ENCODE results near the gene CCNDBP1.
"Not testable (repeated sequence)": the region's sequence is repeated elsewhere in the genome, so short reads cannot be mapped to it uniquely, and the experiment has no call there.

The CCNDBP1 gene

DNA sequence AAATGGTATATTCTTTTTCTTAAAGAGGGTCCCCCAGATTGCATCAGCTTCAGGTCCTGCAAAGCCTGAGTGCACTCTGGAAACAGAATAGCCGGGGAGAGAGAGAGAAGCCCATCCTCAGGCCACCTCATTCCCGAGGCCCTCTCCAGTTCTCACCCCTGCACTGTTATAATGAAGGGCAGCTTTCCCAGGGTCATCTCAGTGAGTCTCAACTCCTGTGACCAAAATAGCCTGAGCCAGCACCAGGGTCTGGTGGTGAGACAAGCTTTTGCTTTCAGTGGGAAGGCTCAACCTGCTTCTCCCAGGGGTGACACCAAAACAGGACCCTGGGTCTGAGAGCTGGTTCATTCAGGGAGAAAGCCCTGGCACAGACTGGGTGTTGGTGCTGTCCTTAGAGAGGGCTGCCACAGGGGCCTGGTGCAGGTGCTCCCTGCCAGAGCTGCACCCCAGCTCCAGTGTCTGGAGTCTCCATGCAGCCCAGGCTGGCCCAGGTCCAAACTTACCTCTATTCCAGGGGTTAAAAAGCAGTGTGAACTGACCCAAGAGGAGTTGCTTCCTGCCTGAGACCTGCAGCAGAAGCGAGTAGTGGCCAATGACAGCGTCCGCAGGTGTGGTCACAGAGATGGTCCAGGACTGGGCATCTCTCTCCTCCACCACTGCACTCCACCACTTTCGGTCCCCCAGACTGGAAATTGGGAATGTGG is 29.5 kb downstream of the CCNDBP1 start:
- DNase-seq (ENCODE audit: low read depth, low spot score) = no peak

- no peak for DNase-seq (ENCODE audit: low read depth, low spot score)
Observed at GRCh38 chr15:43215961-43216360, 30.8 kb downstream of the CCNDBP1 start.

DNA sequence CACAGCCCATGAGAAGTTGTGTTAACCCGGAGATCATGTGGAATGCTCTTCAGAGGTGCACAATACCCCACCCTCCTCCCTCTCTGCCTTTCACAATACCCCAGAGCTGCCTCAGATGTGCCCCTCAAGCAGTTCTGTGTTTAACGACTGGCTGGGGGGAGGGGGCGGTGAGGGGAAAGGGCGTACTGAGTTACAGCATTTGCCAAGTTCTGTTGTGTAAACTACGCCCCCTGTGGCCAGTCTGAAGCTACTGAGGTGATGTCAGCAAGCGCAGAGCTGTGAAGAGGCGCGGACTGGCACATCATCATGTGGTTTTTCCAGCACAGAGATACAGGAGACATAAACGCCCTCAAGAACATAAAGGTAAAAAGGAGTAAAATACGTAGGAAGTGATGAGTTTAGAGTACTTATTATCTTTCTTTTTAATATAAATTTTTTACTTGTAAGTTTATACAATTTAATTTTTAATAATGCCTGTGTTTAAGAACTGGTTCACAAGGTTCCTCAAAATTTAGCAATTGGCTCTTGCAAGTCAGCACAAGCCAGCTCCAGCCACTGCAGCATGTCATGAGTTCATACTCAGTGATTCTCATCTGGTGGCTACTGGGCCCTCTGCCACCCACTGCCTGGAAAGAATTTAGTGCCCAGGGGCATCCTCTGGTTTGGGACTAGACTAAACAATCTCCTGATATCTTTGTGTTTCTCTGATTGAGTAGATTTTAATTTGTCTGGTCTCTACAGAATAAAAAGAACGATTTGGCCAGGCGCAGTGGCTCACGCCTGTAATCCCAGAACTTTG is 33.9 kb downstream of the CCNDBP1 start:
- DNase-seq (ENCODE audit: low read depth, low spot score) = no peak

DNA sequence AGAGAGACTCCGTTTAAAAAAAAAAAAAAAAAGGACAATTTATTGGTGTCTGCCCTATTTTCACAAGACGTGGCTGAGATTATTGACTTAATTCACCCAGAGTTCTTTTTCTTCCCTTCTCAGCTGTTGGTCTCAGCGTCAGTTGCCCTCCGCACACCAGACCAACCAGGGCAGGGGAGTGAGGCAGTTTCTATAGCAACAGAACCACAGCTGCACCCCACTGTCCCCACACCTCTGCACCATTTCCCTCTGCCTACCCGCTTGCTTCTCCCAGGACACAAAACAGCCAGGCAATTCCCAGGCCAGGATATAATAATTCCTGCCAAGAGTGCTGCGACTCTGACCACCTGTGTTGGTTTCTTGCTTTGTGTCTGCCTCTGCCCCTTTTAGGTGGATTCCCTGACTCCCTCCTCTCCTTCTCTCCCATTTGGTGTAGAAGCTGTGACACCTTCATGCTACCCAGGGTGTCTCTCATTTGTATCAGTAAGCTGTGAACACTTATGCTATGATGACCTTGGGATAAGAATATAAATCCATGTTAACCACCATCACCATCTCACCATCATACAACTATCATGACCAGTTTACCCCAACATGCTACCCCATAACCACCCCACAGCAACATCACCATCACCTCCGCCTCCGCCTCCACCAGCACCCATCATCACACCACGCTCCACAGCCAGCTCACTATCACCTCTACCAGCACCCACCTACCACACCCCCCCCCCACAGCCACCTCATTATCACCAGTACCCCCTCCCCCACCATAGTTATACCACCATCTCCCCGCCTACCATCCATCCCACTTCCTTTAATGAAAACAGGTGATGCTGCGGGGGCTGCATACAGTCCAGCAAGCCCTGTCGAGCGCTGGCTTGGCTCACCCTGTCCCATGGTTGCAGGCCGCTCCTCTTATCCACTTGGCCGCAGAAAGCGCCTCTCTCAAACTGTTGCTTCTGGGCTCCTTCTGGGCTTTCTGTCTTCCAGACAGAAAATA is 35.0 kb downstream of the CCNDBP1 start:
- no peak for DNase-seq (ENCODE audit: low read depth, low spot score)

GRCh38 chr15:43220991-43221403 is 35.8 kb downstream of the CCNDBP1 start, which contains the start of gene EPB42:
EPB42 (minus strand) TSS chr15:43221018; CDS start chr15:43220825, 193 bp downstream.
- no peak for DNase-seq (ENCODE audit: low read depth, low spot score)

GRCh38 chr15:43221422-43221821 is 36.2 kb downstream of the CCNDBP1 start:
- no peak for DNase-seq (ENCODE audit: low read depth, low spot score)

DNA sequence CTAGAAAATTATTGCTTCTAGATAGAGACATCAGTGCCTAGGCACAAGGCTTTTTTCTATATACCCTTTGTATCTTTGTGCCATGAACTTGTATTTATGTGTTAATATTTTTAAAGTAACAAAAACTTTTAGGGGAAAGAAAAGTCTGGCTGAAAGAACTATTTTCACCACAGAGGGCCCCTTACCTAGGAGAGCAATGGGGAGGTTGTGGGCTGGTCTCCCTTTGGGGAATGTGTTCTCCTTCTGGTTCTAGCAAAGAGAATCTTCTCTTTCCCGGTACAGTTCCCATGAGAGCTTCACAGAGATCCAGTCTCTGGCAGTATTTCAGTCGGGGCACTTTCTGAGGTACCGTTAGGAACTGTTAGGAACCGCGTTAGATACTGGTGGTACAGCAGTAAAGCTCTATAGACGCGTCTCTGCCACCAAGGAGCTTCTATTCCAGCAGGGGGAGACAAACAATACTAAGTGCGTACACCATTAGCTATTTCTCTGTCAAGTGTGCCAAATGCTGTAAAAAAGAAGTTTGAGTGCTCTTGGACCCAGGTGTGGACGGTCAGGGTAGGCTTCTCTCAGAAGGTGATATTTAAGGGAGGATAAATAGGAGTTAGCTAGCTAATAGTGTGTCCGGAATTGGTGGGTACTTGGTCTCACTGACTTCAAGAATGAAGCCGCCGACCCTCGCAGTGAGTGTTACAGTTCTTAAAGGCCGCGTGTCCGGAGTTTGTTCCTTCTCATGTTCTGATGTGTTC is 40.2 kb downstream of the CCNDBP1 start:
- no peak for DNase-seq (ENCODE audit: low read depth, low spot score)

DNA sequence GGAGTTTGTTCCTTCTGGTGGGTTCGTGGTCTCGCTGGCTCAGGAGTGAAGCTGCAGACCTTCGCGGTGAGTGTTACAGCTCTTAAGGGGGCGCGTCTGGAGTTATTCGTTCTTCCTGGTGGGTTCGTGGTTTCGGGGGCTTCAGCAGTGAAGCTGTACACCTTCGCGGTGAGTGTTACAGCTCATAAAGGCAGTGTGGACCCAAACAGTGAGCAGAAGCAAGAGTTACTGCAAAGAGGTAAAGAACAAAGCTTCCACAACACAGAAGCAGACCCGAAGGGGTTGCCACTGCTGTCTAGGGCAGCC is 40.7 kb downstream of the CCNDBP1 start:
- DNase-seq (ENCODE audit: low read depth, low spot score) = not testable (repeated sequence)

- no peak for DNase-seq (ENCODE audit: low read depth, low spot score)
Observed at GRCh38 chr15:43226436-43227305, 41.5 kb downstream of the CCNDBP1 start.

DNA sequence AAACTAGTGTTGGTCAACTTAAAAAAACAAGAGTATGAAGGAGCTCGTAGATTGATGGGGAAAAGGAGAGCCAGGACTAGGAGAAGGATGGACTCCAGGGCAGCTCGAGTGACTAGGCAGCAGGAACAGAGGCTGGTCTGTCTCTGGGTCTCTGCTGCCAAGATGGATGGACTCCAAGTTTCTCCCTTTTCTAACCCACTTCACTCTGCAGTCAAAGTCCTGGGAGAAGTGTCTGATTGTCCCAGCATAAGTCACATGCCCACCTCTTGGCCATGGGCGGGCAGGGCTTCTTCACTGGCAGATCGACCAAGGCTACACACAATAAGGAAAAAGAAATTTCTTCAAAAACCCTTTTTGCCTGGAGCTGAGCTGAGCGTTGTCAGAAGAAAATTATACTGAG is 44.8 kb downstream of the CCNDBP1 start:
- DNase-seq (ENCODE audit: low read depth, low spot score) = no peak

DNA sequence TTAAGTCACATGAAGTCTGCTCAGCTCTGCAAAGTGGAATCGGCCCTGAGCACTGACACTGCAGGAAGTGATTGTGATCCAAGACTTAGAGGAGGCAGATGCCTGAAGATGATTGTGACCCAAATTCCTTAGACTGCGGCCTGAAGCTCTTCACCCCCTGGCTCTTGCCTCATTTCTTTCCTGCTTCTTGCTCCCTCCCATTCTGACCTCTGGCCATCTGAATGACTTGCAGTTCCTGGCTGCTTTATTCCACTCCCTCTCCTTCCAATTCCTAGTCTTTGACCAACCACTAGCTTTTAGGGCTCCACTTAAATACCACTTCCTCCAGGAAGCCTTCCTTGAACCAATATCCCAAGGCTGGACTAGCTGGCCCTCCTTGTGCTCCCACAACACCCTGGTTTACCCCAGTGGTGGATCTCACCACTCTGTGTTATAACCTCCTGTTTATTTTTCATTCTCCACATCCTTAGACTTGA is 45.5 kb downstream of the CCNDBP1 start:
- no peak for DNase-seq (ENCODE audit: low read depth, low spot score)

GRCh38 chr15:43232289-43232874 is 47.2 kb downstream of the CCNDBP1 start:
- DNase-seq (ENCODE audit: low read depth, low spot score) = no peak

DNA sequence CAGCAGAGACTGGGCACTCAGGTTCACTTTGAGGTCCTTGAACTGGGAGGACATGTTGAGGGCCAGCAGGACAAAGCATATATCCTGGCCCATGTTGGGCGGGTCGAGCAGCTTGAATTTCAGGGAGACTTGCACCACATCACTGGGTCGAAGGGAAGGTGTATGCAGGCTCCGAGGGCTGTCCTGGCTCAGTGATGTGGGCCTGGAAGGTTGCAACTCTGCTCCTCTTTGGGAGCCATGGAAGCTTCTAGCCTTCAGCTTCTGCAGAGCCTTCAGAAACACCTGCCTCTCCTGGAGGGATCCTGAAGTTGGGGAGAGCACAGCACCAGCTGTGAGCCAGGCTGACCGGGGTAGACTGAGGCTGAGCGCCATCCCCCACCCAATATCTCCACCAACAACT is 50.3 kb downstream of the CCNDBP1 start:
- no peak for DNase-seq (ENCODE audit: low read depth, low spot score)

- no peak for DNase-seq (ENCODE audit: low read depth, low spot score)
Observed at GRCh38 chr15:43237842-43238470, 52.8 kb downstream of the CCNDBP1 start.

- DNase-seq (ENCODE audit: low read depth, low spot score) = no peak
Observed at GRCh38 chr15:43238671-43239131, 53.5 kb downstream of the CCNDBP1 start.

DNA sequence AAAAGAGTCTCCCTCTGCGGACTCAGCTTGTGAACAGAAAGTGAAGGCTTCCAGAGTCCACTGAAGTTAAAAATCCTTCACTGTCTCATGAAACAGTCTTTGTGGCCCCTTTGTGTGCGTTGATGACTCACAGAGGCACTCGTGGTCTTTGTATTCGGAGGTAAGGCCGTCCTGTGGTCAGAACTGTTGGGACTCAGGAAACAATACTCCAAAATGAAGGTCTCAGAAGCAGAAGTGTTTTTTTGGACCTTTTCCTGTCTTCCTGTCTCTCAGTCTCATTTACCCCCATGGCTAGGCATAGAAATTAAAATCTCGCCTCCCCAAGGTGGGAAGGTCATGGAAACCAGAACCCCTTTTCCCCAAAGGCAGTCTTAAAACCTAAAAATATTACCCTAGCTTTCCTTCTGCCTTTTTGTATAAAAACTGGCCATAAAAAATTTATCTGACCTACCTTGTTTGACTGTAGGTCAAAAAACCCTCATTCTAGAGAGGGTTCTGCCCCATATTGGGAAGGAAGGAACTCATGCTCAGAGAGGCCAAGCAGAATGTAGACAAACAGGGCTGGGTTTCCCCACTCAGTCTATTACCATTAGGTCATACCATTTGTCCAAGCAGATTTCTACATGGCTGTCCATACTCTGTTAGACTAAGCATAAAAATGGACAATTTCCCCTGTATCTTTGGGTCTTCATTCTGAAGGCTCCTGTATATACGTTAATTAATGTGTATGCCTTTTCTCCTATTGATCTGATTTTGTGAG is 54.7 kb downstream of the CCNDBP1 start:
- no peak for DNase-seq (ENCODE audit: low read depth, low spot score)

DNA sequence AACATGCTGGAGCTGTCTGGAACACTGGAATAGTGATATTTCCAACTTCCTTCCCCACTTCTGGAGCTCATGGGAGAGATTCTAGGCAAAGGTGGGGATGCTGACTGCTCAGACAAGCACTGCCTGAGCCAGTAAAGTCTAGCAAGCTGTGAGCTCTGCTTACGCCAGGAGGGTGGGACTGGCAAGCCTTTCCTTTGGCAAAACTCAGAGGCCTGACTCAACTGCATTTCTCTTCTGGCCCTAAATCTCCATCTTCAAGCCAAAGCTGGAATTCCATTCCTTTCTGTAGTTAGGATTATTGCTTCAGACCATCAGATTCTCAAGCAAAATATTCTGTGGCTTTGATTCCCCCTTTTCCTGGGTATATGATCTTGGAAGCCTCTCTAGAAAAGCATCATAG is 55.9 kb downstream of the CCNDBP1 start:
- no peak for DNase-seq (ENCODE audit: low read depth, low spot score)

DNA sequence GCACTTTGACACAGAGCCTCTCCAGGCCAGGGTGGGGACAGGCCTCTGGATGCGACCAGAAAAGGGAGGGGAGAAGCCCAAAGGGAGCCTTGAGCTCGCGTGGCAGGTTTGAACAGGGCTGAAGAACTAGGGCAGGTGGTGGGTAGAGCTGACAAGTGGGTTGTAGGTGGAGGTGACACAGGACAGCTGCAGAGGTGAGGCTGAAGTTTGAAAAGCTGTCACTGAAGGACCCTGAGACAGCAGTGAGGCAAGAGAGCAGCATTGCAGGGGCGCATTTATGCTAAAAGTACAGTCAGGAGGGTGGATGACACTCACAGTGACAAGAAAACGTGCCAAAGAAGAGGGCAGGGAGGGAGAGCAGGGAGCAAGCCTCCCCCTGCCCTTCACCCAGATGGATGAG is 57.4 kb downstream of the CCNDBP1 start:
- DNase-seq (ENCODE audit: low read depth, low spot score) = no peak
